ENCODE data around the gene TXLNA.
"Not testable (repeated sequence)": the region's sequence is repeated elsewhere in the genome, so short reads cannot be mapped to it uniquely, and the experiment has no call there.

TXLNA gene

GRCh38 chr1:32179443-32180185 lies at the start of gene TXLNA:
Gene TXLNA, plus strand, starts transcription at chr1:32179675. Its CDS starts 671 bp downstream, at chr1:32180346.
- DNase-seq (ENCODE audit: low spot score), result peak; percentile 91

- DNase-seq (ENCODE audit: low spot score), result not testable (repeated sequence)
Observed at GRCh38 chr1:32133950-32134280, 45.6 kb upstream of the TXLNA start.

GRCh38 chr1:32137111-32137510 lies 42.4 kb upstream of the TXLNA start:
- DNase-seq (ENCODE audit: low spot score), result no peak

- DNase-seq (ENCODE audit: low spot score), result peak; percentile 40
Observed at GRCh38 chr1:32138965-32139364, 40.5 kb upstream of the TXLNA start.

GRCh38 chr1:32142446-32143301 lies 36.8 kb upstream of the TXLNA start:
- no peak for DNase-seq (ENCODE audit: low spot score)

- not testable (repeated sequence) for DNase-seq (ENCODE audit: low spot score)
Observed at GRCh38 chr1:32143302-32143695, 36.2 kb upstream of the TXLNA start.

- no peak for DNase-seq (ENCODE audit: low spot score)
Observed at GRCh38 chr1:32144033-32144432, 35.4 kb upstream of the TXLNA start.

- DNase-seq (ENCODE audit: low spot score), result not testable (repeated sequence)
Observed at GRCh38 chr1:32147799-32148198, 31.7 kb upstream of the TXLNA start.

- DNase-seq (ENCODE audit: low spot score), result no peak
Observed at GRCh38 chr1:32150847-32151246, 28.6 kb upstream of the TXLNA start.

- DNase-seq (ENCODE audit: low spot score), result no peak
Observed at GRCh38 chr1:32151319-32151787, 28.1 kb upstream of the TXLNA start.

GRCh38 chr1:32159189-32159588 lies 20.3 kb upstream of the TXLNA start:
- no peak for DNase-seq (ENCODE audit: low spot score)

- no peak for DNase-seq (ENCODE audit: low spot score)
Observed at GRCh38 chr1:32163405-32163804, 16.1 kb upstream of the TXLNA start.

GRCh38 chr1:32165633-32166032 lies 13.8 kb upstream of the TXLNA start:
- not testable (repeated sequence) for DNase-seq (ENCODE audit: low spot score)

- no peak for DNase-seq (ENCODE audit: low spot score)
Observed at GRCh38 chr1:32170991-32171390, 8.5 kb upstream of the TXLNA start.

GRCh38 chr1:32172621-32173245 lies 6.7 kb upstream of the TXLNA start:
- no peak for DNase-seq (ENCODE audit: low spot score)

- no peak for DNase-seq (ENCODE audit: low spot score)
Observed at GRCh38 chr1:32178380-32179192, 889 bp upstream of the TXLNA start.

GRCh38 chr1:32179193-32179442 lies 357 bp upstream of the TXLNA start:
- no peak for DNase-seq (ENCODE audit: low spot score)

GRCh38 chr1:32180186-32181060 lies 948 bp downstream of the TXLNA start:
- peak; percentile 28 for DNase-seq (ENCODE audit: low spot score)

GRCh38 chr1:32181065-32181464 lies 1.6 kb downstream of the TXLNA start:
- DNase-seq (ENCODE audit: low spot score), result no peak

GRCh38 chr1:32181563-32181962 lies 2.1 kb downstream of the TXLNA start:
- no peak for DNase-seq (ENCODE audit: low spot score)

GRCh38 chr1:32182060-32182459 lies 2.6 kb downstream of the TXLNA start:
- DNase-seq (ENCODE audit: low spot score), result no peak

Measured in COLO829 (cell line).